ENCODE results near the gene TNFRSF18. TPM values are rescaled to one million over a fixed set of nuclear protein-coding genes. Genes with fewer than 3 reads are reported as not detected.

The TNFRSF18 gene
- total RNA-seq, 1 experiment from 2014 or later = 6.9 TPM

- Histone ChIP-seq H3K4me1 (replicated peaks; ENCODE audit: insufficient read depth) (peaks cover 21% of the 10 kb centered on the region), H3K9me3 (ENCODE audit: insufficient read depth, low read depth) (no peaks in the 10 kb centered on the region), H3K4me3 (no peak overlapping the region), H3K27me3 (ENCODE audit: insufficient read depth, low read depth) (no peaks in the 10 kb centered on the region), H3K9me2 (ENCODE audit: insufficient read depth) (no peaks in the 10 kb centered on the region), H3K27ac (no peak overlapping the region), H3K79me2 (ENCODE audit: low read depth) (no peaks in the 10 kb centered on the region), H4K20me1 (ENCODE audit: insufficient read depth) (no peaks in the 10 kb centered on the region), H3K4me2 (no peak overlapping the region), H2AFZ (no peak overlapping the region), H3K36me3 (ENCODE audit: low read depth) (no peaks in the 10 kb centered on the region), H3F3A (ENCODE audit: insufficient read depth, low read depth) (peaks cover 12% of the 10 kb centered on the region; the same call in 1 of the 2 replicates)
- ChIA-PET POLR2A (ENCODE audit: unreplicated experiment) (no interaction called here), CTCF (no interaction called here)
- intact Hi-C loops (cut with micrococcal nuclease; ENCODE audit: unreplicated experiment) = no loop called here
- no peak for DNase-seq
- no TSS peak for BruUV-seq (replicated peaks)
- TF ChIP-seq CTCF (conservative IDR thresholded peaks at IDR 0.05) (no peak), EZH2 (IDR thresholded peaks at IDR 0.05; ENCODE audit: low read depth) (no peak)
Measured at GRCh38 chr1:1242461-1243265, 36.3 kb upstream of the TNFRSF18 start.

DNA sequence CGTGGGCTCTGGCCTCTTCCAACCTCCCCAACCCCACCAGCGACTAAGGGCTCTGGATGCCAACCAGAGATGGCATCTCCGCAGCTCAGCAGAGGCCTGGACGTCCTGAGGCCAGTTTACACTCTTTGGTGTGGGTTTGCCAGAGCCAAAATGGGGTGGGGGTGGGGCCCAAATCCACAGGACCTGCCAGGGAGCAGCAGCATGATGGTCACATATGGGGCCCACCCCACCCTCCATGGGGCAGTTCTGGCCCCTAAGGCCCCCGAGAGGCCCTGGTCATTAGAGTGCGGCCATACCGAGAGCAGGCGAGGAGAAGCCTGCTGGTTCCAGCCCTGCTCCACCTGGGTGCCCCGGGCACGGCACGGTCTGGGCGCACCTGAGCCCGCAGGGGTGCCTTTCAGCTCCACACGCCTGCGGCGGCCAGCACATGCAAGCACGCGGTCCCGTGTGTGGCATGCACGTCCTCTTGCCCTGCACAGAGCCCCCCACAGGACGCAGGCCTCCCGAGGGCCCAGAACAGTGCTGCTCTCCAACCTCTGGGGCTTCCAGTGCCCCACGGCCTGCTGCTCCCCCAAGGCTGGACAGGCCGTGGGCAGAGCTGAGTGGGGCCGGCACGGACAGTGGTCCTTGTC is 35.3 kb upstream of the TNFRSF18 start:
- H3K4me1 ChIP-seq (replicated peaks; ENCODE audit: insufficient read depth) = peaks cover 31% of the 10 kb centered on the region
- H2AFZ ChIP-seq = no peak overlapping the region
- no peak overlapping the region for H3K4me3 ChIP-seq
- H3K9me3 ChIP-seq (ENCODE audit: insufficient read depth, low read depth) = no peaks in the 10 kb centered on the region
- H3K79me2 ChIP-seq (ENCODE audit: low read depth) = no peaks in the 10 kb centered on the region
- H3K27me3 ChIP-seq (ENCODE audit: insufficient read depth, low read depth) = no peaks in the 10 kb centered on the region
- CTCF ChIA-PET = no interaction called here
- no peak for DNase-seq
- H3F3A ChIP-seq (ENCODE audit: insufficient read depth, low read depth) = peaks cover 21% of the 10 kb centered on the region; the same call in 1 of the 2 replicates
- H3K27ac ChIP-seq = no peak overlapping the region
- H4K20me1 ChIP-seq (ENCODE audit: insufficient read depth) = no peaks in the 10 kb centered on the region
- no peaks in the 10 kb centered on the region for H3K9me2 ChIP-seq (ENCODE audit: insufficient read depth)
- intact Hi-C loops (cut with micrococcal nuclease; ENCODE audit: unreplicated experiment) = no loop called here
- TF ChIP-seq EZH2 (IDR thresholded peaks at IDR 0.05; ENCODE audit: low read depth) (no peak), CTCF (conservative IDR thresholded peaks at IDR 0.05) (no peak)
- BruUV-seq (replicated peaks) = no TSS peak
- H3K4me2 ChIP-seq = no peak overlapping the region
- H3K36me3 ChIP-seq (ENCODE audit: low read depth) = no peaks in the 10 kb centered on the region
- POLR2A ChIA-PET (ENCODE audit: unreplicated experiment) = no interaction called here

DNA sequence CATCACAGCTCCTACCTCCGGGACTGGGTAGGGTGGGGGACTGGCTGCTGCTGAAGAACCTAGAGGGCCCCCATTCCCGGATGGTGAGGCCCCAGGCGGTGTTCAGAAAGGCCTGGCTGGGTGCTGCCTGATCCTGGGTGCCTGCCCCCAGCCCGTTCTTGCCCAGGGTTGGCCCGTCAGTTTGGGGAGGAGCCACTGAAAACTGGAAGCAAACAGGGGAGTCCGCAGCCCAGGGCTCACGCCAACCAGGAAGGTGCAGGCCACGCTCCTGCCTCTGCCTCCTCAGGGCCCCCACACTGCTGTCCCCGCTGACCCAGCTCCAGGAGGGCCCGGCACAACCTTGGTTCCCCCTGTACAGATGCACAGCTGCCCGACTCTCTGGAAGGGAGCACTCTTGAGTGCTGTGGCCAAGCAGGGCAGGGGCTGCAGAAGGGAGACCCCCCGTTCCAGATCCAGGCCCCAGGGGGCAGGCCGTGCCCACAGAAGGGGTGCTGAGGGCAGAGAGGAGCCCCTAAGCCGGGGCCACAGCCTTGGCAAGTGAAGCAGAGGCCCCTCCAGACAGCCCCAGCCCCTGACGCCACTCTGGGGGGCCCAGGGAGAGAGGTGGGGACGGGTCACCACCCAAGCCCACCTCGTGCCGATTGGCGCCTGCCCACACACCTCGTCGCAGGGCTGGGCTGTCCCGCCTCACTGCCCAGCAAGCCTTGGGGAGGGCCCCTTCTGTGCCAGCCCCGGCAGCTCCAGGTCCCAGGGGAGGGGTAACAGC is 34.6 kb upstream of the TNFRSF18 start:
- Histone ChIP-seq H3K36me3 (ENCODE audit: low read depth) (no peaks in the 10 kb centered on the region), H3K4me3 (no peak overlapping the region), H3K79me2 (ENCODE audit: low read depth) (0 out of 2 replicates have a peak, but pooled peaks cover 3% of the 10 kb centered on the region), H3K9me2 (ENCODE audit: insufficient read depth) (no peaks in the 10 kb centered on the region), H3K4me2 (no peak overlapping the region), H2AFZ (no peak overlapping the region), H3K27ac (no peak overlapping the region), H3K27me3 (ENCODE audit: insufficient read depth, low read depth) (no peaks in the 10 kb centered on the region), H3K9me3 (ENCODE audit: insufficient read depth, low read depth) (no peaks in the 10 kb centered on the region), H3K4me1 (replicated peaks; ENCODE audit: insufficient read depth) (peaks cover 38% of the 10 kb centered on the region), H4K20me1 (ENCODE audit: insufficient read depth) (no peaks in the 10 kb centered on the region), H3F3A (ENCODE audit: insufficient read depth, low read depth) (peaks cover 26% of the 10 kb centered on the region; the same call in 1 of the 2 replicates)
- DNase-seq = no peak
- ChIA-PET POLR2A (ENCODE audit: unreplicated experiment) (no interaction called here), CTCF (no interaction called here)
- intact Hi-C loops (cut with micrococcal nuclease; ENCODE audit: unreplicated experiment) = no loop called here
- TF ChIP-seq CTCF (conservative IDR thresholded peaks at IDR 0.05) = no peak
- TF ChIP-seq EZH2 (IDR thresholded peaks at IDR 0.05; ENCODE audit: low read depth) = no peak
- BruUV-seq (replicated peaks) = no TSS peak

Data from PC-9 (cell line).